Spleen (tissue), 7 donors: ENCODE measurements around the gene SBK2.

ENCODE experiments used
- POLR2A ChIP-seq, 3 donors: fragments of 450-650 bp; IDR thresholded peaks; one replicate each; pipeline ENCODE4 v1.5.1; 2017; ENCODE audit warnings: antibody characterized with exemption in 3 of 3, mild to moderate bottlenecking in 1 of 3
- POLR2AphosphoS5 ChIP-seq, 3 donors: sonication (generic); formaldehyde crosslinking; IDR thresholded peaks; one replicate each; pipeline ENCODE4 v1.5.1; 2017; ENCODE audit warnings: antibody characterized with exemption in 3 of 3
- TF ChIP-seq, protein P1 (sequence below), 11 experiments: fragments of 200-600 bp in 7 of 11; fragments of 450-650 bp in 4 of 11; sonication (generic) in 4 of 11; IDR thresholded peaks in 8 of 11; conservative IDR thresholded peaks in 3 of 11; 1 replicate in 7 of 11; 2 replicates in 4 of 11; pipeline versions ENCODE4 v1.4.0 to v1.8.0; 2016 to 2021; ENCODE audit warnings: antibody characterized with exemption in 11 of 11, inconsistent platforms in 4 of 11, mild to moderate bottlenecking in 1 of 11
- donor health status: DM: no; HTN: no; CAD: no; lungs with moderate emphysema.
- donor health status: DM: no; HTN: no; CAD: no.
- donor health status: DM: no; HTN: no; CAD: no.

DNA sequence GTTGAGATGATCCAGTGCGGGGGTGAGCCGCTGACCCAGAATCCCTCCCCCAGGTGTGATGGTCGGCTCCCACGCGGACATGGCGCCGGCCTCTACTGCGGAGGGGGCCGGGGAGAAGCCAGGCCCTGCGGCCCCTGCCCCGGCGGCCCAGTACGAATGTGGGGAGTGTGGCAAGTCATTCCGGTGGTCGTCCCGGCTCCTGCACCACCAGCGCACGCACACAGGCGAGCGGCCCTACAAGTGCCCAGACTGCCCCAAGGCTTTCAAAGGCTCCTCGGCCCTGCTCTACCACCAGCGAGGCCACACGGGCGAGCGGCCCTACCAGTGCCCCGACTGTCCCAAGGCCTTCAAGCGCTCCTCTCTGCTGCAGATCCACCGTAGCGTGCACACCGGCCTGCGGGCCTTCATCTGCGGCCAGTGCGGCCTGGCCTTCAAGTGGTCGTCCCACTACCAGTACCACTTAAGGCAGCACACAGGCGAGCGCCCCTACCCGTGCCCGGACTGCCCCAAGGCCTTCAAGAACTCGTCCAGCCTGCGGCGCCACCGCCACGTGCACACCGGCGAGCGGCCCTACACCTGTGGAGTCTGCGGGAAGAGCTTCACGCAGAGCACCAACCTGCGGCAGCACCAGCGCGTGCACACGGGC lies 55.7 kb downstream of the SBK2 start:
- TF ChIP-seq, protein P1, sequence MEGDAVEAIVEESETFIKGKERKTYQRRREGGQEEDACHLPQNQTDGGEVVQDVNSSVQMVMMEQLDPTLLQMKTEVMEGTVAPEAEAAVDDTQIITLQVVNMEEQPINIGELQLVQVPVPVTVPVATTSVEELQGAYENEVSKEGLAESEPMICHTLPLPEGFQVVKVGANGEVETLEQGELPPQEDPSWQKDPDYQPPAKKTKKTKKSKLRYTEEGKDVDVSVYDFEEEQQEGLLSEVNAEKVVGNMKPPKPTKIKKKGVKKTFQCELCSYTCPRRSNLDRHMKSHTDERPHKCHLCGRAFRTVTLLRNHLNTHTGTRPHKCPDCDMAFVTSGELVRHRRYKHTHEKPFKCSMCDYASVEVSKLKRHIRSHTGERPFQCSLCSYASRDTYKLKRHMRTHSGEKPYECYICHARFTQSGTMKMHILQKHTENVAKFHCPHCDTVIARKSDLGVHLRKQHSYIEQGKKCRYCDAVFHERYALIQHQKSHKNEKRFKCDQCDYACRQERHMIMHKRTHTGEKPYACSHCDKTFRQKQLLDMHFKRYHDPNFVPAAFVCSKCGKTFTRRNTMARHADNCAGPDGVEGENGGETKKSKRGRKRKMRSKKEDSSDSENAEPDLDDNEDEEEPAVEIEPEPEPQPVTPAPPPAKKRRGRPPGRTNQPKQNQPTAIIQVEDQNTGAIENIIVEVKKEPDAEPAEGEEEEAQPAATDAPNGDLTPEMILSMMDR (IDR thresholded peaks at IDR 0.05 in 8 of 11, conservative IDR thresholded peaks at IDR 0.05 in 3 of 11), result no peak
- TF ChIP-seq POLR2A (IDR thresholded peaks at IDR 0.05) (no peak), POLR2AphosphoS5 (IDR thresholded peaks at IDR 0.05) (no peak)
